Endodermal cell (in vitro differentiated cells): Measurements from ENCODE around the gene TSPO2. TPM values are rescaled to one million over a fixed set of nuclear protein-coding genes. Genes with fewer than 3 reads are reported as not detected.
"Not testable (repeated sequence)": the region's sequence is repeated elsewhere in the genome, so short reads cannot be mapped to it uniquely, and the experiment has no call there.

Source experiments
- DNase-seq: peaks from one replicate; pipeline ENCODE4 v3.0.0-alpha.2; 2017
- H3K27ac ChIP-seq: 2 replicates; pipeline ENCODE4 v1.5.1; 2013; ENCODE audit warnings: mild to moderate bottlenecking, low read depth, low read length, moderate library complexity
- H3K27me3 ChIP-seq: 2 replicates; pipeline ENCODE4 v1.6.1; 2013; ENCODE audit warnings: mild to moderate bottlenecking, low read length, moderate library complexity; ENCODE audit not compliant: insufficient read depth, control insufficient read depth, poor library complexity, severe bottlenecking
- H3K36me3 ChIP-seq: 2 replicates; pipeline ENCODE4 v1.7.0; 2013; ENCODE audit warnings: mild to moderate bottlenecking, low read length, moderate library complexity; ENCODE audit not compliant: control insufficient read depth, insufficient read depth
- H3K4me1 ChIP-seq: one replicate; pipeline ENCODE4 v1.7.0; 2013; ENCODE audit warnings: low read length; ENCODE audit not compliant: control insufficient read depth, insufficient read depth
- H3K4me3 ChIP-seq: 2 replicates; pipeline ENCODE4 v1.5.1; 2013; ENCODE audit warnings: mild to moderate bottlenecking, low read length, moderate library complexity
- H3K9ac ChIP-seq: 2 replicates; pipeline ENCODE4 v1.6.1; 2013; ENCODE audit warnings: mild to moderate bottlenecking, low read length, moderate library complexity; ENCODE audit not compliant: poor library complexity, severe bottlenecking; ENCODE audit errors: extremely low read depth
- H3K9me3 ChIP-seq: 2 replicates; pipeline ENCODE4 v1.6.1; 2013; ENCODE audit warnings: mild to moderate bottlenecking, low read length, moderate library complexity; ENCODE audit not compliant: control insufficient read depth
- H3K27ac Mint-ChIP-seq: 2 replicates; pipeline ENCODE4 v1.8.0; 2020; ENCODE audit warnings: mixed read lengths
- H3K27me3 Mint-ChIP-seq: 2 replicates; pipeline ENCODE4 v1.8.0; 2021; ENCODE audit warnings: mild to moderate bottlenecking, mixed read lengths; ENCODE audit not compliant: insufficient read depth
- H3K36me3 Mint-ChIP-seq: 2 replicates; pipeline ENCODE4 v1.8.0; 2020; ENCODE audit warnings: low read depth, mixed read lengths
- H3K4me1 Mint-ChIP-seq: 2 replicates; pipeline ENCODE4 v1.8.0; 2020; ENCODE audit warnings: mixed read lengths
- H3K4me3 Mint-ChIP-seq: 2 replicates; pipeline ENCODE4 v1.8.0; 2020; ENCODE audit warnings: mild to moderate bottlenecking, moderate library complexity, mixed read lengths
- H3K9me3 Mint-ChIP-seq: 2 replicates; pipeline ENCODE4 v1.8.0; 2020; ENCODE audit warnings: mild to moderate bottlenecking, mixed read lengths
- WGBS, 2 experiments: methylation state at CpG; one replicate each; pipeline versions ENCODE4 v1.1.5 to v1.1.7; 2013; ENCODE audit warnings: missing lambda C conversion rate in 2 of 2, mixed read lengths in 1 of 2; ENCODE audit not compliant: insufficient coverage in 1 of 2, insufficient read length in 1 of 2; 5-methylcytosine and 5-hydroxymethylcytosine counted together
- total RNA-seq, 2 donors: library from RNA; stranded (reverse); fragmentation: NEBNext Ultra II Directional in 1 of 2; extraction: Animal tissue kit (Norgen Biotek cat#: 25700) in 1 of 2; gene quantifications; 2 replicates in 1 of 2; 3 replicates in 1 of 2; pipeline ENCODE4 v1.2.1, GENCODE V29; 2021
- TF ChIP-seq, protein P1 (sequence below): fragments of 200-600 bp; sonication (generic); conservative IDR thresholded peaks from 2 replicates; pipeline ENCODE4 v1.5.0; 2021; ENCODE audit warnings: antibody characterized with exemption, mild to moderate bottlenecking

Gene TSPO2
- total RNA-seq, 2 donors from 2014 or later, result not detected

DNA sequence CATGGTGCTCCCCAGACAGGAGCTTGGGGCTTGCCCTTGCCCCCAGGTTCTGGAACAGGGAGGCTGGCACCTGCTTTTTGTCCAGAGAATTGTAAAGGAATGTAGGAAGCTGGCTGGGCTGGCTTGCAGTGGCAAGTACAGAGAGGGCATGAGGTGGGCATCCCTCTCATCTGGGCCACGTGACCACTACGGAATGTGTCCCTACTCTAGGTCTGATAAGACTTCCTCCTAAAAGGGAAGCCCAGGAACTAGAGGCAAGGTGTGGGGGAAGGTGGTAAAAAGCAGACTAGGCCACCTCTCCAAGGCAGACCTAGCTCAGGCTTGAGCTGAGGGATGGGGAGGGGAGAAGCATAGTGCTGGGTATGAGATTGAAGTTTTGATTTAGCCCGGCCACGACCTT lies 42.0 kb upstream of the TSPO2 start:
- H3K4me3 Mint-ChIP-seq, result no peak overlapping the region
- Histone ChIP-seq H3K4me3 (no peak overlapping the region), H3K4me1 (peaks cover 19% of the 10 kb centered on the region), H3K36me3 (no peaks in the 10 kb centered on the region), H3K9ac (no peak overlapping the region), H3K27me3 (no peaks in the 10 kb centered on the region), H3K27ac (no peak overlapping the region), H3K9me3 (no peaks in the 10 kb centered on the region)
- TF ChIP-seq, protein P1, sequence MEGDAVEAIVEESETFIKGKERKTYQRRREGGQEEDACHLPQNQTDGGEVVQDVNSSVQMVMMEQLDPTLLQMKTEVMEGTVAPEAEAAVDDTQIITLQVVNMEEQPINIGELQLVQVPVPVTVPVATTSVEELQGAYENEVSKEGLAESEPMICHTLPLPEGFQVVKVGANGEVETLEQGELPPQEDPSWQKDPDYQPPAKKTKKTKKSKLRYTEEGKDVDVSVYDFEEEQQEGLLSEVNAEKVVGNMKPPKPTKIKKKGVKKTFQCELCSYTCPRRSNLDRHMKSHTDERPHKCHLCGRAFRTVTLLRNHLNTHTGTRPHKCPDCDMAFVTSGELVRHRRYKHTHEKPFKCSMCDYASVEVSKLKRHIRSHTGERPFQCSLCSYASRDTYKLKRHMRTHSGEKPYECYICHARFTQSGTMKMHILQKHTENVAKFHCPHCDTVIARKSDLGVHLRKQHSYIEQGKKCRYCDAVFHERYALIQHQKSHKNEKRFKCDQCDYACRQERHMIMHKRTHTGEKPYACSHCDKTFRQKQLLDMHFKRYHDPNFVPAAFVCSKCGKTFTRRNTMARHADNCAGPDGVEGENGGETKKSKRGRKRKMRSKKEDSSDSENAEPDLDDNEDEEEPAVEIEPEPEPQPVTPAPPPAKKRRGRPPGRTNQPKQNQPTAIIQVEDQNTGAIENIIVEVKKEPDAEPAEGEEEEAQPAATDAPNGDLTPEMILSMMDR, result no peak
- no peak for DNase-seq
- peak overlapping the region; percentile 54 for H3K27ac Mint-ChIP-seq
- H3K9me3 Mint-ChIP-seq, result no peaks in the 10 kb centered on the region
- H3K27me3 Mint-ChIP-seq, result no peaks in the 10 kb centered on the region
- H3K4me1 Mint-ChIP-seq, result peaks cover 59% of the 10 kb centered on the region
- WGBS, 2 experiments, result 86 to 87% methylated on average over 4 of the region's 4 CpGs
- H3K36me3 Mint-ChIP-seq, result no peaks in the 10 kb centered on the region

DNA sequence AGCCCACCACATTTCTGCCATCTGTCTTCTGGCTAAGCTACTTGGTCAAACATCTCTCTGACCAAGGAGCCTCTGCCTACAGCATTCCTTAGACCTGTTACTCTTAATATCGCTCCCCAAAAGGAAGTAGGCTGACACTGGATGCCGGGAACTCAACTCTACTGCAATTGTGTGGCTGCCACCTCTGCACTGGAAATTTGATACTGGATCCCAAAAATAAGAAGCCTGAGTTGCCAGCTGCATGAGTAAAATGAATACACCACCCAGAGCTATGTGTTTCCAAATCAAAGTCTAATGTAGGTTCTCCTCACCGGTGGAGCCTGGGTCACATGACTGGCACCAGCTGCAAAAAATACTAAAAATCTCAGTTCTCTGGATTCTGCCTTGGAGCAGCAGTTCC lies 40.1 kb upstream of the TSPO2 start:
- Histone ChIP-seq H3K27me3 (no peaks in the 10 kb centered on the region), H3K9ac (no peak overlapping the region), H3K4me3 (no peak overlapping the region), H3K36me3 (no peaks in the 10 kb centered on the region), H3K27ac (no peak overlapping the region), H3K4me1 (peaks cover 9% of the 10 kb centered on the region), H3K9me3 (no peaks in the 10 kb centered on the region)
- Mint-ChIP-seq H3K36me3 (no peaks in the 10 kb centered on the region), H3K27ac (no peak overlapping the region), H3K4me1 (peaks cover 47% of the 10 kb centered on the region), H3K9me3 (no peaks in the 10 kb centered on the region), H3K4me3 (no peak overlapping the region), H3K27me3 (no peaks in the 10 kb centered on the region)
- 94% methylated on average over 3 of the region's 3 CpGs for WGBS, 2 experiments
- TF ChIP-seq, protein P1, result no peak
- DNase-seq, result no peak

DNA sequence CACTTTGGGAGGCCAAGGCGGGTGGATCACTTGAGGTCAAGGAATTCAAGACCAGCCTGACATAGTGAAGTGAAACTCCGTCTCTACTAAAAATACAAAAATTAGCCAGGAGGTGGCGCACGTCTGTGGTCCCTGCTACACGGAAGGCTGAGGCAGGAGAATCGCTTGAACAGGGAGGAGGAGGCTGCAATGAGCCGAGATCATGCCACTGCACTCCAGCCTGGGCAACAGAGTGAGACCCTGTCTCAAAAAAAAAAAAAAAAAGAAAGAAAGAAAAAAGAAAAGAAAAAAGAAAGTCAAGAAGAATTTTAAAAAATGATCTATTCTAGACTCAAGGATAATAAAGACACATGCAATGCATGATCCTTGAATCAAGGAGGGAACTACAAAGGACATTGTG lies 36.0 kb upstream of the TSPO2 start:
- H3K36me3 ChIP-seq, H3K4me3 ChIP-seq, H3K9me3 Mint-ChIP-seq, H3K36me3 Mint-ChIP-seq, H3K4me1 ChIP-seq, H3K4me3 Mint-ChIP-seq, H3K27me3 Mint-ChIP-seq, H3K27ac ChIP-seq, H3K27ac Mint-ChIP-seq, H3K9ac ChIP-seq, H3K9me3 ChIP-seq, H3K27me3 ChIP-seq: not testable (repeated sequence)
- TF ChIP-seq, protein P1, result peak; percentile 84
- H3K4me1 Mint-ChIP-seq, result peaks cover 26% of the 10 kb centered on the region
- WGBS, 2 experiments, result 35 to 40% methylated on average over 7 of the region's 7 CpGs
- peak; percentile 89 for DNase-seq

DNA sequence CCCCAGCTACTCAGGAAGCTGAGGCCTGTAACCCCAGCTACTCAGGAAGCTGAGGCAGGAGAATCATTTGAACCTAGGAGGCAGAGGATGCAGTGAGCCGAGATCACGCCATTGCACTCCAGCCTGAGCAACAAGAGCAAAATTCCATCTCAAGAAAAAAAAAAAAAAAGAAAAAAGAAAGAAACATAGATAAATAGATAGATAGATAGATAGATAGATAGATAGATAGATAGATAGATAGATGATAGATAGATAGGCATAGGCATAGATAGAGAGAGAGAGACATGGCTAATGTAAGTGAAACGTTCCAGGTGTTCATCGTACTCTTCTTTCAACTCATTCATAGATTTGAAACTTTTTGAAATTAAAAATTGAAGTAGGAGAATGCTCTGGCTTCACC lies 35.3 kb upstream of the TSPO2 start:
- not testable (repeated sequence) for H3K9me3 ChIP-seq, H3K27me3 Mint-ChIP-seq, H3K27me3 ChIP-seq, H3K4me3 Mint-ChIP-seq, H3K36me3 Mint-ChIP-seq, DNase-seq, H3K4me3 ChIP-seq, H3K27ac Mint-ChIP-seq, H3K9ac ChIP-seq, H3K27ac ChIP-seq, H3K36me3 ChIP-seq, H3K9me3 Mint-ChIP-seq, H3K4me1 ChIP-seq
- H3K4me1 Mint-ChIP-seq, result peaks cover 21% of the 10 kb centered on the region
- WGBS, 2 experiments, result 91 to 100% methylated on average over 2 to 4 of the region's 4 CpGs
